ENCODE measurements around the gene KDF1.
A peak's percentile ranks its signal among the peaks of the same experiment; 100 is the strongest.

DNA sequence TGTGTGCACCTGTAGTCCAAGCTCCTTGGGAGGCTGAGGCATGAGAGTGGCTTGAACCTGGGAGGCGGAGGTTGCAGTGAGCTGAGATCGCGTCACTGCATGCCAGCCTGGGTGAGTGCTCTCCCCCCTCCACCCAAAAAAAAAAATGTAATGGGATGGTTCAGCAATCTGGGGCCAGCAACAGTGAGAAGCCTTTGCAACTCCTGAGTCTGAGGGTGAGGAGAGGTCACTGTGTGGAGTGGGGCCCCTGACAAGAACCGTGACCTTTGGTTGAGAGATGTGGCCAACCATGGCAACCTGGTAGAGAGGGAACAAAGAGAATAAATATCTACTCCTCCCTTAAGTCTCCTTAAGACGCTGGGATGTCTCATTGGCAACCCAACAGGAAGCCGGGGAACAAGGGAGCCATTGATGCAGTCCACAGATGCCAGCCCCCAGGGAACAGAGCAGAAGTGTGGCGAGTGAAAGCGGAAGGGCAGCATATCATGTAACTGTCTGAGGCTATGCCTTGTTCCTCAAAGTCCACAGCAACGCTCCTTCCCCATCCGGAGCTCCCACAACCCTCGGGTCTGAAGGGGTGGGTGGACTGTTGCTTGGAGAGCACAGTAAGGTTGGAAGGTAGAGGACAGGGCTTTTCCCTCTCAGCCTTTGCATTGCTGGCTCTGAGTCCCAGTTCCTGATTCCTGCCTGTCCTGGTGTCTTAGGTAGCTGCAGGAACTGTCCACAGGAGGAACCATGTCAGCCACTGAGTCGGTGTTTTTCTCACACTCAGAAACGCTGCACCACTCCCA lies 41.5 kb upstream of the KDF1 start:
- TF ChIP-seq MXI1 (IDR thresholded peaks at IDR 0.05; ENCODE audit: borderline replicate concordance, low read depth, low read length): no peak
- TF ChIP-seq, protein P1, sequence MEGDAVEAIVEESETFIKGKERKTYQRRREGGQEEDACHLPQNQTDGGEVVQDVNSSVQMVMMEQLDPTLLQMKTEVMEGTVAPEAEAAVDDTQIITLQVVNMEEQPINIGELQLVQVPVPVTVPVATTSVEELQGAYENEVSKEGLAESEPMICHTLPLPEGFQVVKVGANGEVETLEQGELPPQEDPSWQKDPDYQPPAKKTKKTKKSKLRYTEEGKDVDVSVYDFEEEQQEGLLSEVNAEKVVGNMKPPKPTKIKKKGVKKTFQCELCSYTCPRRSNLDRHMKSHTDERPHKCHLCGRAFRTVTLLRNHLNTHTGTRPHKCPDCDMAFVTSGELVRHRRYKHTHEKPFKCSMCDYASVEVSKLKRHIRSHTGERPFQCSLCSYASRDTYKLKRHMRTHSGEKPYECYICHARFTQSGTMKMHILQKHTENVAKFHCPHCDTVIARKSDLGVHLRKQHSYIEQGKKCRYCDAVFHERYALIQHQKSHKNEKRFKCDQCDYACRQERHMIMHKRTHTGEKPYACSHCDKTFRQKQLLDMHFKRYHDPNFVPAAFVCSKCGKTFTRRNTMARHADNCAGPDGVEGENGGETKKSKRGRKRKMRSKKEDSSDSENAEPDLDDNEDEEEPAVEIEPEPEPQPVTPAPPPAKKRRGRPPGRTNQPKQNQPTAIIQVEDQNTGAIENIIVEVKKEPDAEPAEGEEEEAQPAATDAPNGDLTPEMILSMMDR (CRISPR knock-in tag; IDR thresholded peaks at IDR 0.05): 0 out of 2 replicates have a peak, but pooled peaks have one; percentile 12
- TF ChIP-seq ZNF207 (IDR thresholded peaks at IDR 0.05; ENCODE audit: borderline replicate concordance): no peak
- TF ChIP-seq FOXM1 (CRISPR knock-in tag; IDR thresholded peaks at IDR 0.05): no peak
- TF ChIP-seq CREB1 (IDR thresholded peaks at IDR 0.05): no peak
- peak; percentile 71 for TF ChIP-seq CREB1 (CRISPR knock-in tag; IDR thresholded peaks at IDR 0.05)
- no peak for TF ChIP-seq E2F1 (CRISPR knock-in tag; IDR thresholded peaks at IDR 0.05)
